ENCODE measurements around the gene JAKMIP2. TPM values are rescaled to one million over a fixed set of nuclear protein-coding genes. Genes with fewer than 3 reads are reported as not detected.

The JAKMIP2 gene
- total and polyA plus RNA-seq, 2 experiments from 2014 or later: 0.23 TPM; not detected in 1

GRCh38 chr5:147568710-147569406 is 213.7 kb downstream of the JAKMIP2 start:
- Histone ChIP-seq H3K9me3 (ENCODE audit: low read depth) (no peaks in the 10 kb centered on the region), H3K4me2 (ENCODE audit: unreplicated experiment) (no peak overlapping the region), H2AFZ (no peak overlapping the region), H3K4me3 (no peak overlapping the region), H3K36me3 (ENCODE audit: low read depth) (no peaks in the 10 kb centered on the region), H3F3A (ENCODE audit: insufficient read depth) (peaks cover 8% of the 10 kb centered on the region; the same call in 1 of the 2 replicates), H3K27me3 (replicated peaks; ENCODE audit: insufficient read depth) (no peaks in the 10 kb centered on the region), H3K27ac (no peak overlapping the region), H4K20me1 (ENCODE audit: insufficient read depth) (no peaks in the 10 kb centered on the region), H3K4me1 (ENCODE audit: insufficient read depth) (peaks cover 6% of the 10 kb centered on the region; the same call in 1 of the 2 replicates), H3K9me2 (ENCODE audit: insufficient read depth) (no peaks in the 10 kb centered on the region), H3K79me2 (ENCODE audit: insufficient read depth) (no peaks in the 10 kb centered on the region), H3K9ac (no peak overlapping the region)
- WGBS, 2 experiments (ENCODE audit: low coverage in 1 of 2, low lambda C conversion rate in 2 of 2, missing lambda C conversion rate in 2 of 2): 75% methylated on average over 9 of the region's 9 CpGs
- no peak for DNase-seq
- TF ChIP-seq EZH2 (IDR thresholded peaks at IDR 0.05; ENCODE audit: insufficient read depth, poor library complexity, severe bottlenecking) (no peak), EZH2phosphoT487 (IDR thresholded peaks at IDR 0.05; ENCODE audit: insufficient read depth, low read depth) (no peak)
- in situ Hi-C loops (cut with MboI): loop anchor here (25.0 kb wide), 1 partner anchor 1032 kb away; no protein-coding TSS in a partner anchor

GRCh38 chr5:147567917-147568598 is 214.5 kb downstream of the JAKMIP2 start:
- H3K9ac ChIP-seq: no peak overlapping the region
- H3F3A ChIP-seq (ENCODE audit: insufficient read depth): peaks cover 8% of the 10 kb centered on the region; the same call in 1 of the 2 replicates
- no peaks in the 10 kb centered on the region for H3K9me2 ChIP-seq (ENCODE audit: insufficient read depth)
- no peaks in the 10 kb centered on the region for H3K36me3 ChIP-seq (ENCODE audit: low read depth)
- H2AFZ ChIP-seq: no peak overlapping the region
- no peak overlapping the region for H3K4me2 ChIP-seq (ENCODE audit: unreplicated experiment)
- H3K27me3 ChIP-seq (replicated peaks; ENCODE audit: insufficient read depth): no peaks in the 10 kb centered on the region
- H4K20me1 ChIP-seq (ENCODE audit: insufficient read depth): no peaks in the 10 kb centered on the region
- WGBS, 2 experiments (ENCODE audit: low coverage in 1 of 2, low lambda C conversion rate in 2 of 2, missing lambda C conversion rate in 2 of 2): 60 to 70% methylated on average over 9 of the region's 9 CpGs
- H3K79me2 ChIP-seq (ENCODE audit: insufficient read depth): no peaks in the 10 kb centered on the region
- peaks cover 6% of the 10 kb centered on the region; the same call in 1 of the 2 replicates for H3K4me1 ChIP-seq (ENCODE audit: insufficient read depth)
- H3K4me3 ChIP-seq: no peak overlapping the region
- peak; percentile 72 for DNase-seq
- no peaks in the 10 kb centered on the region for H3K9me3 ChIP-seq (ENCODE audit: low read depth)
- no peak for TF ChIP-seq EZH2 (IDR thresholded peaks at IDR 0.05; ENCODE audit: insufficient read depth, poor library complexity, severe bottlenecking)
- peak; percentile 70; the same call in 1 of the 2 replicates for TF ChIP-seq EZH2phosphoT487 (IDR thresholded peaks at IDR 0.05; ENCODE audit: insufficient read depth, low read depth)
- no peak overlapping the region for H3K27ac ChIP-seq
- in situ Hi-C loops (cut with MboI): loop anchor here (25.0 kb wide), 1 partner anchor 1031 kb away; no protein-coding TSS in a partner anchor

- Histone ChIP-seq H3K4me1 (ENCODE audit: insufficient read depth) (peaks cover 6% of the 10 kb centered on the region; the same call in 1 of the 2 replicates), H2AFZ (no peak overlapping the region), H3K79me2 (ENCODE audit: insufficient read depth) (no peaks in the 10 kb centered on the region), H4K20me1 (ENCODE audit: insufficient read depth) (no peaks in the 10 kb centered on the region), H3F3A (ENCODE audit: insufficient read depth) (peaks cover 8% of the 10 kb centered on the region; the same call in 1 of the 2 replicates), H3K9ac (no peak overlapping the region), H3K9me3 (ENCODE audit: low read depth) (no peaks in the 10 kb centered on the region), H3K4me3 (no peak overlapping the region), H3K9me2 (ENCODE audit: insufficient read depth) (no peaks in the 10 kb centered on the region), H3K27ac (no peak overlapping the region), H3K27me3 (replicated peaks; ENCODE audit: insufficient read depth) (no peaks in the 10 kb centered on the region), H3K4me2 (ENCODE audit: unreplicated experiment) (no peak overlapping the region), H3K36me3 (ENCODE audit: low read depth) (no peaks in the 10 kb centered on the region)
- WGBS, 2 experiments (ENCODE audit: low coverage in 1 of 2, low lambda C conversion rate in 2 of 2, missing lambda C conversion rate in 2 of 2): 76 to 79% methylated on average over 1 of the region's 1 CpG
- TF ChIP-seq EZH2 (IDR thresholded peaks at IDR 0.05; ENCODE audit: insufficient read depth, poor library complexity, severe bottlenecking) (no peak), EZH2phosphoT487 (IDR thresholded peaks at IDR 0.05; ENCODE audit: insufficient read depth, low read depth) (no peak)
- in situ Hi-C loops (cut with MboI): loop anchor here (25.0 kb wide), 1 partner anchor 1028 kb away; no protein-coding TSS in a partner anchor
- peak; percentile 77 for DNase-seq
These were observed 217.0 kb downstream of the JAKMIP2 start for GRCh38 chr5:147565524-147565923.

DNA sequence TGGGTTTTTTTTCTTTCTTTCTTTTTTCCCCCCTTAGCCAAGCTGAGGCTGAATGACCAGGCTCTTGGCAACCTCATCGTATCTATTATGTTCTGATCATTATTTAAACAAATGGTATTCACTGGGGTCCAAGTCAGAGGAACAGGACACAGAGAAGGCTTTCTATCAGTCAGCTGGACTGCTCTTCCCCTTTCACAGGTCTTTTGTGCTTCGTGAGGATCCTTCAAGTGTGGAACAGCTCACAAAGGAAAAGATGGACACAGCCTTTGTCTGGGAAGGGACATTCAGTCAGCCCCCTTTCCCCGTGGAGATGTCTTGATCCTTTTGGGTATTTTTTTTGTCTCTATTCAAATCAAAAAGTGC is 218.4 kb downstream of the JAKMIP2 start:
- H3K27me3 ChIP-seq (replicated peaks; ENCODE audit: insufficient read depth): 0 out of 2 replicates have a peak, but pooled peaks cover 4% of the 10 kb centered on the region
- TF ChIP-seq EZH2phosphoT487 (IDR thresholded peaks at IDR 0.05; ENCODE audit: insufficient read depth, low read depth): no peak
- TF ChIP-seq EZH2 (IDR thresholded peaks at IDR 0.05; ENCODE audit: insufficient read depth, poor library complexity, severe bottlenecking): no peak
- H2AFZ ChIP-seq: no peak overlapping the region
- no peak for DNase-seq
- peaks cover 6% of the 10 kb centered on the region; the same call in 1 of the 2 replicates for H3K4me1 ChIP-seq (ENCODE audit: insufficient read depth)
- H3K9me2 ChIP-seq (ENCODE audit: insufficient read depth): no peaks in the 10 kb centered on the region
- no peak overlapping the region for H3K27ac ChIP-seq
- in situ Hi-C loops (cut with MboI): loop anchor here (25.0 kb wide), 1 partner anchor 1027 kb away; no protein-coding TSS in a partner anchor
- H3K79me2 ChIP-seq (ENCODE audit: insufficient read depth): no peaks in the 10 kb centered on the region
- H4K20me1 ChIP-seq (ENCODE audit: insufficient read depth): no peaks in the 10 kb centered on the region
- 45 to 54% methylated on average over 3 of the region's 3 CpGs for WGBS, 2 experiments (ENCODE audit: low coverage in 1 of 2, low lambda C conversion rate in 2 of 2, missing lambda C conversion rate in 2 of 2)
- peaks cover 8% of the 10 kb centered on the region; the same call in 1 of the 2 replicates for H3F3A ChIP-seq (ENCODE audit: insufficient read depth)
- no peak overlapping the region for H3K9ac ChIP-seq
- H3K4me2 ChIP-seq (ENCODE audit: unreplicated experiment): no peak overlapping the region
- H3K9me3 ChIP-seq (ENCODE audit: low read depth): no peaks in the 10 kb centered on the region
- H3K4me3 ChIP-seq: no peak overlapping the region
- no peaks in the 10 kb centered on the region for H3K36me3 ChIP-seq (ENCODE audit: low read depth)

Measured in GM23248 (cell line).